Measurements from ENCODE around the gene CDK18. TPM values are rescaled to one million over a fixed set of nuclear protein-coding genes. Genes with fewer than 3 reads are reported as not detected.

CDK18 gene
- total RNA-seq (1 to 10 TPM; 5.7 to 6.1 TPM), polyA plus RNA-seq (1 to 10 TPM in 2 of 3 donors, under 1 TPM in 1; 0.32 to 1.3 (median 1.1) TPM), total RNA-seq (1.3 to 3.6 (median 2.6) reads per million in 6 experiments)

DNA sequence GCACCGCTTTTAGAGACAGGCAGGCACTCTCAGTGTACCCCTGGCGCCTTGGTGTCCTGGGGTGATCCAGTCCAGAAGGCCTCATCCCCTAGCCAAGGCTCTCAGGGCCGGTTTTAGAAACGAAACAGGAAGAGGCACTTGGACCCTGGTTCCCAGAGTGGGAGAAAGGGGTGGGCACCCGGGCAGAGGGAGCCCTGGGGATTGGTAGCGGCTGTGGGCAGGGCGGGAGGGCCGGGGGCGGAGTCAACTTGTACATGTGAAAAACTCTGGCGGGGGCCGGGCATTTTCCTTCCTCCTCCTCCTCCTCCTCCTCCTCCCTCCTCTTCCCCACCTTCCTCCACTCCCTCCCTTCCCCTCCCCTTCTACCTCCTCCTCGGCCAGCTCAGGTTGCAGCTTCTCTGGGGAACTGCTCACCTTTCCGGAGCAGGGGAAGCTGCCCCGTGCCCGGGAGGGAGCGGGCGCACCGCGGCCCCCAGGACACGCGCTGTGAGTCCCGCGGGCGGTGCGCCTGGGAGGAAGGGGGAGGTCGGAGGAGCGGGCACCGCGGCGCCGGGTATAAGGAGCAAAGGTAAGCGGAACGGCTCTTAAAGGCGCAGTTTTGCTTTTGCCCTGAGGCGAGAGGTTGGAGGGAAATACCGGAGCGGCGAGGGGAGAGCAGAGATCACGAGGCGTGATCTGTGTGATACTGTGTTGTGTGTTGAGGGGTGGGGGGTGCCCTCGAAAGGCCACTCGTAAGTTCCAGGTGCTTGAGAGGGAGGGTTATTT is at the start of gene CDK18:
Gene CDK18 (plus strand): TSS at position 359 of the 765 bp plus-strand sequence. CDS start 18,499 bp downstream, outside the sequence.
- Mint-ChIP-seq H3K36me3 (no peaks in the 10 kb centered on the region), H3K27ac (peak within 1 kb of the TSS in 8 of 10 donors; percentile 71 to 95 (median 78)), H3K27me3 (no peaks in the 10 kb centered on the region), H3K4me1 (peaks cover 10 to 23% (median 16%) of the 10 kb centered on the region in 4 donors), H3K4me3 (peak within 1 kb of the TSS; percentile 83 to 93 (median 90)), H3K9me3 (no peaks in the 10 kb centered on the region)
- peak in 8 of 10 donors; percentile 18 to 54 (median 40) for DNase-seq
- ATAC-seq = peak; percentile 84 to 89
- POLR2A ChIA-PET = no interaction called here

DNA sequence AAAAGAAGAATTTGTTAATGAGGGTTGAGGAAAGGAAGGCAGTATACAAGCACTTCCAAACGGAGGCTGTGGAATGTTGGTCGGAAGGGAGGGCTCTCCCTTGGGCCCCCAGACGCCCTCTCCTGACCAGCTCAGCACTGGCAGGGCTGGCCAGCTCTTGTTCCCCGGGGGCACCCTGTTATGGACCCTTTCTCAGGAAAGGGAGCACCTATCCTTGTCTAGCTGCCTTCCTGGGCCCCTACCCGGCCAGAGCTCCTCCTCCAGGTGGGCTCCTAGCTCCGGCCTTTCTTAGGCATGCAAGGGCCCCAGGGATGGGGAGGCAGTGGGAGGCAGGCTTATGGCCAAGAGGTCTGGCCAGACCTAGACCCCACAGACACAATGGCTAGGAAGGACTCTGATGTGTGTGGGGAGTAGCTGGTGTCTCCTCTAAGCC is 49.5 kb upstream of the CDK18 start:
- H3K36me3 Mint-ChIP-seq = peaks cover 0 to 3% (median 0%) of the 10 kb centered on the region in 3 donors
- peaks cover 39 to 92% (median 68%) of the 10 kb centered on the region in 5 donors for H3K27me3 Mint-ChIP-seq
- POLR2A ChIA-PET = no interaction called here
- no peak for ATAC-seq
- peak overlapping the region in 4 of 10 donors; percentile 32 to 85 (median 57) for H3K4me3 Mint-ChIP-seq
- no peak for DNase-seq
- H3K4me1 Mint-ChIP-seq = peaks cover 12 to 23% (median 15%) of the 10 kb centered on the region in 4 donors
- no peak overlapping the region for H3K27ac Mint-ChIP-seq
- peaks cover 0 to 2% (median 0%) of the 10 kb centered on the region in 9 donors for H3K9me3 Mint-ChIP-seq

DNA sequence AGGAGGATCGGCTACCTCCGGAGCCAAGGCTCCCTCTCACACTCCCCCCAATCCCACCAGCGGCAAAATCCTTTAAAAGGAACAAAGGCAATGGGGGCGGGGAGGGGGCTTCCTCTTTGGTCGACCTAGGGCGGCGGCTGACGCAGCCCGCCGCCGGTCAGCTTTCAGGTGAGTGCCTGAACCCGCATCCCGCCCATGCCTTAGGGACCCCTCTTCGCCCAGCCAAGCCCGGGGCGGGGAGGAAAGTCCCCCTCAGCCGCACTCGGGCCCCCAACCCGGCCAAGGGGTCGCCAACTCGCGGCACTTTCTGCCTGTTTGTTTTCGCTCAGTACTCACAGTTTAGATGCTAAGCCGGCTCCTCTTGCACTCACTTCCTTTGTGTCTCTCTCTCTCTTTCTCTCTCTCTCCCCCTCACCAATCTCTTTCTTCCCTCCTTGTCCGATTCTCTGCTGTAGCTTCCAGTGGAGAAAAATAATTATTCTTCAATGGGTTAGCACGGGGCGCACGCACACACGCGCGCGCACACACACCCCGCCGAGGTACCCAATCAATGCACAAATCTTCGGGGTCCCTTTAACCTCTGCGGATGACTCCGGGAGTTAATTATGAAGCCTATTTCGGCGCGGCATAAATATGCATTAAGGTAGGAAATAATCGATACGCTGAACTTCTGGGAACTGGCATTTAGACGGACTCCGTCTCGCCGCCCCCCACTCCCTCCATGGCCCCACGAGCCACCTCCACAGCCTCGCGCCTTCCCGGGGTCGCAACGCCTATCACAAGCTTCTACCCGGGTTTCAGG is 48.7 kb upstream of the CDK18 start, which contains the start of gene BLACAT1:
Gene BLACAT1 (minus strand): TSS at position 465 of the 802 bp plus-strand sequence.
- peak in 1 of 10 donors; percentile 21 for DNase-seq
- peak; percentile 21 to 32 for ATAC-seq
- Mint-ChIP-seq H3K4me3 (peak within 1 kb of the TSS; percentile 68 to 87 (median 82)), H3K9me3 (peaks cover 0 to 2% (median 0%) of the 10 kb centered on the region in 9 donors), H3K27me3 (peaks cover 42 to 93% (median 70%) of the 10 kb centered on the region in 5 donors), H3K4me1 (peaks cover 11 to 23% (median 15%) of the 10 kb centered on the region in 4 donors), H3K36me3 (peaks cover 0 to 3% (median 0%) of the 10 kb centered on the region in 3 donors), H3K27ac (peak within 1 kb of the TSS in 2 of 10 donors; percentile 15 to 90)
- POLR2A ChIA-PET = interaction anchor here (1.0 kb wide), 1 partner anchor 10 kb away, joined by 3 read pairs; no protein-coding TSS in a partner anchor

DNA sequence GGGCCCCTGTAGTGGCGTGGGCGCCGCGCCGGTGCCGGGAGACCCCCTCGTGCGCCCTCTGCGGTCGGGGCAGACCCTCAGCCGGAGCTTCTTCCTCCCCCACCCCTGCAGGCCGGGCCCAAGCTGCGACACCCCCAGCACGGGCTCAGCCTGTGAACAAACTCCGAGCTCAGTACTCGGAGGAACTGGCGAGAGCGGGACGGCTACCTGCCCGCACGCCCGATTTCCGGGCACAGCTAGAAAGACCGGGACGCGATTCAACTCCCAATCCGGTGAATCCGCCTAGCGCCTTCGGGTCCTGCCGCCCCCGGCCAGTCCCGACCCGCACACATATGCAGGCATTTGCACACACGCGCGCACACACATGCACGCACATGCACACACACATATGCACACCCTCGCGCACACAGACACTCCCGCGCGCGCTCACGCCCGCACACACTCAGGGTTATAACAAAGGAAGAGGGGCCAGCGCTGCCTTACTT is 48.0 kb upstream of the CDK18 start:
- POLR2A ChIA-PET = interaction anchor here (1.0 to 1.2 kb wide), 2 partner anchors 10 to 15 kb away, joined by 3 to 4 read pairs; no protein-coding TSS in a partner anchor
- Mint-ChIP-seq H3K27me3 (peaks cover 39 to 87% (median 67%) of the 10 kb centered on the region in 5 donors), H3K4me1 (peaks cover 11 to 23% (median 15%) of the 10 kb centered on the region in 4 donors), H3K4me3 (peak overlapping the region; percentile 68 to 87 (median 82)), H3K9me3 (peaks cover 0 to 2% (median 0%) of the 10 kb centered on the region in 9 donors), H3K36me3 (peaks cover 0 to 3% (median 0%) of the 10 kb centered on the region in 3 donors), H3K27ac (no peak overlapping the region)
- DNase-seq (peak in 1 of 10 donors; percentile 60), ATAC-seq (peak; percentile 52 to 56)

DNA sequence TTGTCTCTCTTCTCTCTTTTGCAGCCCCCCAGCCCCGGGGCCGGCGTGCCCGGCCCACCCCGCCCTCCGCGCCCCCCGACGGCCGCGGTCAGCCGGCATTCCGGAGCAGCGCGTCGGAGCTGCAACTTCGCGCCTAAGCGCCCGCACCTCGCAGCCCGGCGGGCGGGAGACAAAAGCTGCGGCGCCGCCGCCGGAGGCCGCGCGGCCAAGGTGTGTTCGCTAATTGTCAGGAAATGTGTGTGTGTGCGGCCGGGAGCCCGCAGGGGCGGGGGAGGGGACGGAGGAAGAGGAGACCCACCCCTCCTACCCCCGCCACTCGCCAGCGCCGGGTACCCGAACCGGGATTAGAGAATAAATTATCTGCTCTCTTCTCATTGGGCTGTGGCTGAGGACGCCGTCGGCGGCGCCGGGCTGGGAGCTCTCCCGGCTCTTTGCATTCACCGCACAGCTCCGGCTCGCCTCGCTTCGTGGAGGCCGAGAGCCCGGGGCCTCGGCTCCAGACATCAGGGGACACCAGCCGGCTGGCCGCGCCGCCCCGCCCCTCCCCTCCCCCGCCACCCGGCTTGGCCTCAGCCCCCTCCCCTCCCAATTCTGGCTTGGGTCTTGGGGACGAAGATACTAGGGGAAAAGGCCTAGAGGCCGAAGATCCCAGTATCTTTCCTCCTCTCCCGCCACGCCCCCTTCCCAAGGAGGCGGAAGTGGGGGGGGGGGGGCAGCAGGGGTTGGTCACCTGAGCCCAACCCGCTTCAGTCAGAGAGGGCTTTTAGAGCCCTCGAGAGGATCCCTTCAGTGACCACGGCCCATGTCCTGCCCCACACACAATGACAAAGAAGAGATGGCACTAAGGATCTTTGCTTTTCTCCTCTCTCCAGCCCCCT is 47.4 kb upstream of the CDK18 start:
- Mint-ChIP-seq H3K4me1 (peaks cover 11 to 23% (median 15%) of the 10 kb centered on the region in 4 donors), H3K36me3 (peaks cover 0 to 3% (median 0%) of the 10 kb centered on the region in 3 donors), H3K9me3 (peaks cover 0 to 2% (median 0%) of the 10 kb centered on the region in 9 donors), H3K27me3 (peaks cover 37 to 80% (median 66%) of the 10 kb centered on the region in 5 donors), H3K4me3 (peak overlapping the region; percentile 68 to 87 (median 78)), H3K27ac (no peak overlapping the region)
- ATAC-seq (peak; percentile 33 to 48), DNase-seq (peak in 1 of 10 donors; percentile 41)
- POLR2A ChIA-PET = interaction anchor here (1.2 kb wide), 1 partner anchor 16 kb away, joined by 4 read pairs; no protein-coding TSS in a partner anchor

DNA sequence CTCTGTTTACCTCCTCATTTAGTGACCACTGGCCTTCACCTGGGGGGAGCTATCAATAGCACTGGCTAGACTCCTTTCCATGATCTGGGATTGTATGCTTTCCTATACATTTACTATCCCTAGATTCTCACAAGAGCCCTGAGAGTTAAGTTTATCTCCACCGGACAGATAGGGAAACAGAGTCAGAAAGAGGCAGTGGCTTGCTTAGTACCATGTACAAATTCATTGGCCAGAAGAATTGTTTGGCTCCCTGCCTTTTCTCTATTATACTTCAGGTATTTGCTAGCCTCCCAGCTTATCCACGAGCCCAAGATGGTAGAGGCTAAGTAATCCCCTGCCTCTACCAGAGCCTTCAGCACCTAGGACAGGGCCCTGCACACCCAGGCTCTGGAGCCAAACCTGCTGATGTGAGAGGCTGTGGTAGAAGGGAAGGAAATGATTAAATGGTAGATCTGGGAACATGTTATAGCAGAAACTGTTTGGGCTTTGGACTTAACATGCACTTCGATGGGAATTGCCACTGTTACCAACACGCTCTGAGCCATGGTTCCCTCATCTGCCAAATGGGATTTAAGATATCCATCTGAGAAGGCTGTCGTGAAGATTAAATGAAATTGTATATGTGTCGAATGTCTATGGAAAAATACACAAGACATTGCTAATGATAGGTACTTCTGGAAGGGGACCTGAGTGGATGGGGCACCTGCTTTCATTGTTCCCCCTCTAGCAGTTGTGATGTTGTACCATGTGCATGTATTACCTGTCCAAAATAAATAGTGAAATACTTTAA is 45.5 kb upstream of the CDK18 start:
- Mint-ChIP-seq H3K27me3 (peaks cover 32 to 61% (median 51%) of the 10 kb centered on the region in 5 donors), H3K36me3 (peaks cover 0 to 3% (median 0%) of the 10 kb centered on the region in 3 donors), H3K27ac (no peak overlapping the region), H3K4me3 (no peak overlapping the region), H3K9me3 (peaks cover 0 to 2% (median 0%) of the 10 kb centered on the region in 9 donors), H3K4me1 (peaks cover 11 to 23% (median 15%) of the 10 kb centered on the region in 4 donors)
- POLR2A ChIA-PET = no interaction called here
- ATAC-seq (peak; percentile 60 to 67), DNase-seq (peak in 4 of 10 donors; percentile 10 to 33 (median 24))

DNA sequence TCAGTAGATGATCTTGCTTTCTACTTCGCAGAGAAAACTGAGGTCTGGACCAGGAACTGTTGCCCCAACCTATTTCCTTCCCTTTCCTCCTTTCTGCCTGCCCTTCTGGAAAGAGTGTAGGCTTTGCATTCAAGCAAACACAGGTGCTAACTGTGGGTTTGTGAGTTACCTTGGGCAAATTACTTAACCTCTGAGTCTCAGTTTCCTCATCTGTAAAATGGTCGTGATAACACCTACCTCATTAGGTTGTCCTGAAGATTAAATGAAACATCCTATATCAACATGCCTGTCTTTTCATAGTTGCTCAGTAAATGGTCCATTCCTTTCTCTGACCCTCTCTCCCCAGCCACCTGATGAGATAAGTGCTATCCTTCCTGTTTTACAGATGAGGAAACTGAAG is 39.1 kb upstream of the CDK18 start:
- no peak for DNase-seq
- POLR2A ChIA-PET = no interaction called here
- Mint-ChIP-seq H3K27me3 (peaks cover 12 to 33% (median 22%) of the 10 kb centered on the region in 5 donors), H3K36me3 (no peaks in the 10 kb centered on the region), H3K4me1 (no peaks in the 10 kb centered on the region), H3K27ac (no peak overlapping the region), H3K4me3 (no peak overlapping the region), H3K9me3 (no peaks in the 10 kb centered on the region)
- no peak for ATAC-seq

DNA sequence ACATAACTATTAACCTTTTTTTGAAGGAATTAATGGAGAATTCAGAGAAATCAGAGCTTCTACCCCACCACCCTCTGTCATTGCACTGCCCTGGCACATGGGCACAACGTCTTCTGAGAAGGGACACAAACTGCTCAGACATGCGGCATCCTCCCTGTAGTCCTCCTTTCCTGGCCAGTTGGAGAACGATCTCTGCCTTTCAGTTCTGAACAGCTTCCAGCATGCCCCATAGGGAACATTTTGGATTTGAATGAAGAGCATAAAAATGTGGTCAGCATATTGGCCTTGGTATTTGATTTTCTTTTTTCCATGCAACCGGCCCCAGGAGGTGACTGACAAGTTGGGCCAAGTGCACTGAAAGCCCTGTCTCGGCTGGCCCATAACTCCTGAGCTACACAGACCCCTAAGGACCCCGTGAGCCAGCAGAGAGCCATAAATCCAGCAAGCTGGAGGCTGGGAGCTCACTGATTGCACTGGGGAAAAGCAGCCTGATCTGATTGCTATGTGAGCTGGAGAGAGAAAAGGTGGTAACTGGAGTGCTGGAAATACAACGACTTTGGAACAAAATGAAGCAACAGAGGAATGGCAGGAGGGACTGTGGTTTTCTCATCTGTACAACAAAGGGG is 37.8 kb upstream of the CDK18 start:
- H3K4me3 Mint-ChIP-seq = no peak overlapping the region
- H3K36me3 Mint-ChIP-seq = no peaks in the 10 kb centered on the region
- no peaks in the 10 kb centered on the region for H3K9me3 Mint-ChIP-seq
- H3K27ac Mint-ChIP-seq = no peak overlapping the region
- POLR2A ChIA-PET = interaction anchor here (1.1 kb wide), 1 partner anchor 11 kb away, joined by 3 read pairs; the partner anchor contains the start of gene BLACAT1
- DNase-seq (no peak), ATAC-seq (no peak)
- peaks cover 10 to 36% (median 18%) of the 10 kb centered on the region in 5 donors for H3K27me3 Mint-ChIP-seq
- H3K4me1 Mint-ChIP-seq = no peaks in the 10 kb centered on the region

DNA sequence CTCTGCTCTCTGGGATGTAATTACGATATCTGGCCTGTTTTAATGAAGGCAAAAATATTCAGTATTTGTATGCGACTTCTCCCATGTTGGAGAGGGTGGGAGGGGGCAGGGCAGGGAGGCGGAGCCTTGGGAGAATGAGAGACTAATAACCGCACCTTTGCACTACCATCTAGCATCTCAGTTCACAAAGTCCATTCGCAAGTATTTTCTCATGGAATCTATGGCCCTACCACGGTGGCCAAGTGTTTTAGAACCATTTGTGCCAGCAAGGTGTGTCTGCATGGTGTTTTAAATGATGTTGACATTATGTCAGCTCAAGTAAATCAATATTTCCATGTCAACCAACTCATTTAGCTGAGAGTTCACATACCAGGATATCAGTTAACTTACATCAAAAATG is 34.3 kb upstream of the CDK18 start:
- peaks cover 4 to 15% (median 7%) of the 10 kb centered on the region in 4 donors for H3K4me1 Mint-ChIP-seq
- POLR2A ChIA-PET = no interaction called here
- H3K27me3 Mint-ChIP-seq = peaks cover 19 to 68% (median 43%) of the 10 kb centered on the region in 5 donors

DNA sequence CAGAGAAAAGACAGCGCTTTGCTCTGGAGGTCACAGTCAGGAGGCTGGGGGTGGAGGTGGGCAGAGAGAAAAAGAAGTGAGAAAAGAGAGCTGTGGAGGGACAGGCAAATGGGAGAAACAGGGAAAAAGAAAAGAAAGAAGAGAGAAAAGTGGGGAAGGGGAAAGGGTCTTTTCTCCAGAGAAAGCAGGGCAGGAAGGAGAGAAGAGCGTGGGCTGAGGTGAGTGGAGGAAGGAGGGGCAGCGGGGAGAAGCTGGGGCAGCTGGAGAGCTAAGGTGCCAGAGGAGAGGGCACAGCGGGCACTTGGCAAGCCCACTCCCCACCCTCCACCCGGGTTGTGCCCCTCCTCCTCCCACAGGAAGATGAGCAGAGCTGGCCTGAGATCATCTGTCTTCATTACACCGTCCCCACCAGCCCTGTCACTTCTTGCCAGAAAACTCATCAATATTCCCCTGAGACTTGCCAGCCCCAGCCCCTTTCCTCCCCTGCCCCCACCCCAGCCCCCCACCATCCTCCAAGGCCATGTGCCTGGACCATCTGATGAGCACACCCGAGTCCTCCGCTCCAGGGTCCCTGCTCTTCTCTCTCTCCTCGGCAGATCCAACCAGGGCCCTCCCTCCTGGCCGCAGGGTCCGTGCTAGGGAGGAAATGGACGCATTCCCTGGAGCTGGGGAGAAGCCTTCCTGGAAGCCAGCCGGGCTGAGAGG is 31.6 kb upstream of the CDK18 start:
- Mint-ChIP-seq H3K27me3 (peaks cover 20 to 65% (median 43%) of the 10 kb centered on the region in 5 donors), H3K4me1 (peaks cover 4 to 15% (median 7%) of the 10 kb centered on the region in 4 donors), H3K27ac (no peak overlapping the region), H3K36me3 (peaks cover 0 to 13% (median 5%) of the 10 kb centered on the region in 3 donors), H3K9me3 (peaks cover 4 to 23% (median 18%) of the 10 kb centered on the region in 9 donors), H3K4me3 (no peak overlapping the region)
- no peak for ATAC-seq
- POLR2A ChIA-PET = no interaction called here
- no peak for DNase-seq

More for the DNA sequence above, 34.3 kb upstream of the CDK18 start:
- no peak overlapping the region for H3K4me3 Mint-ChIP-seq
- H3K36me3 Mint-ChIP-seq = peaks cover 0 to 7% (median 5%) of the 10 kb centered on the region in 3 donors
- DNase-seq (no peak), ATAC-seq (no peak)
- peaks cover 0 to 15% (median 8%) of the 10 kb centered on the region in 9 donors for H3K9me3 Mint-ChIP-seq
- peak overlapping the region in 1 of 10 donors; percentile 11 for H3K27ac Mint-ChIP-seq

Data from naive thymus-derived CD8-positive, alpha-beta T cell (primary cell).